SJSA1 (cell line): Measurements from ENCODE around the gene TRAPPC8. TPM values are rescaled to one million over a fixed set of nuclear protein-coding genes. Genes with fewer than 3 reads are reported as not detected.
"Not testable (repeated sequence)": the region's sequence is repeated elsewhere in the genome, so short reads cannot be mapped to it uniquely, and the experiment has no call there.

Source experiments
- DNase-seq, 2 experiments: peaks; one replicate each; pipeline ENCODE4 v3.0.0-alpha.2; 2015 to 2020; ENCODE audit warnings: low spot score in 2 of 2, low read depth in 1 of 2
- H3K27ac ChIP-seq: fragments of 250-450 bp; sonication (Bioruptor Pico); 2 replicates; pipeline ENCODE4 v1.5.1; 2020; ENCODE audit warnings: mild to moderate bottlenecking, moderate library complexity
- H3K27me3 ChIP-seq: fragments of 250-450 bp; sonication (Bioruptor Pico); replicated peaks from 2 replicates; pipeline ENCODE4 v1.5.1; 2020; ENCODE audit warnings: mild to moderate bottlenecking, moderate library complexity
- H3K36me3 ChIP-seq: fragments of 250-450 bp; sonication (Bioruptor Pico); 2 replicates; pipeline ENCODE4 v1.5.1; 2020; ENCODE audit warnings: mild to moderate bottlenecking
- H3K4me1 ChIP-seq: fragments of 250-450 bp; sonication (Bioruptor Pico); replicated peaks from 2 replicates; pipeline ENCODE4 v1.6.1; 2021; ENCODE audit warnings: mild to moderate bottlenecking
- H3K4me3 ChIP-seq: fragments of 250-450 bp; sonication (Bioruptor Pico); 2 replicates; pipeline ENCODE4 v1.5.1; 2020; ENCODE audit warnings: mild to moderate bottlenecking
- H3K9me3 ChIP-seq: fragments of 250-450 bp; sonication (Bioruptor Pico); replicated peaks from 2 replicates; pipeline ENCODE4 v1.5.1; 2020; ENCODE audit warnings: mild to moderate bottlenecking
- total RNA-seq: library from RNA; depleted of rRNA; stranded (reverse); fragments of >200 nt; shearing (Covaris generic); gene quantifications from 2 replicates; pipeline ENCODE4 v1.2.3, GENCODE V29; 2014

Gene TRAPPC8
- total RNA-seq, 1 experiment from 2014 or later, result 34.4 TPM

DNA sequence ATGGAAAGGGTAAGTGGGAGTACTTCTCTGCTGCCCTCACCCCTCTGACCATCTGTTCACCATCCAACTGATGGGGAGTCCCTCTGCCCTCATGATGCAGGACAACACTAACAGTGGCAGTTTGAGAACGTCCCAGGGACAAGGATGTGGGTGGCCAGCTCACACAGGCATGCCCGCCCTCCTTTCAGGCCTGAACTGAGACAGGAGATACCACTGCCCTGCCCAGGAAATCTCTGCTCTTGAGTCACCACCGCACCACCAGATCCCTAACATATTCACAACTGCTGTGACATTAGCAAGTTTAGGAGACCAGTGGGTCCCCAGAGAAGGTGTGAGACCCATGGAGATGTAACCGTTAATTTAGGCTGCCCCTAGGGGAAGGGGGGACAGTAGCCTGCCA is 66.2 kb downstream of the TRAPPC8 start:
- H3K27ac ChIP-seq, result no peak overlapping the region
- H3K4me3 ChIP-seq, result no peak overlapping the region
- H3K4me1 ChIP-seq, result no peaks in the 10 kb centered on the region
- peaks cover 4% of the 10 kb centered on the region; the same call in 1 of the 2 replicates for H3K9me3 ChIP-seq
- H3K27me3 ChIP-seq, result no peaks in the 10 kb centered on the region
- DNase-seq, result no peak
- H3K36me3 ChIP-seq, result peaks cover 60% of the 10 kb centered on the region

DNA sequence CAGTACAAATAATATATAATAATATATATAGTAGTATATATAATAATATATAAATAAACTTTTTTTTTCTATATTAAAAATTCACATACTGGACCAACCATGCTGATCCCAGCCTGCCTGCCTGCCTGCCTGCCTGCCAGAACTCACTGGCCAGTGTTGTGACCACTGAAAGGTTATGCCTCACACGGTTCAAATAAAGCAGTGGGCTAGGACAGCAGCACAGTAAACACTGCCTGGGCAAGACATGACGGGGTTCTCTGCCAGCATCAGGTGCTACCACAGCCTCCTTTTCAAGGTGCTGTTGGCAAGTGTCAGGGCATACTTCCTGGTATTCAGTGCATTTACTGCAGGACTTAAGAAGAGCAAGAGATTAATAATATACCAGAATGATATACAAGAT is 67.6 kb downstream of the TRAPPC8 start:
- no peaks in the 10 kb centered on the region for H3K27me3 ChIP-seq
- DNase-seq, result no peak
- H3K27ac ChIP-seq, result no peak overlapping the region
- H3K4me1 ChIP-seq, result no peaks in the 10 kb centered on the region
- no peaks in the 10 kb centered on the region for H3K9me3 ChIP-seq
- peaks cover 52% of the 10 kb centered on the region for H3K36me3 ChIP-seq
- H3K4me3 ChIP-seq, result no peak overlapping the region

DNA sequence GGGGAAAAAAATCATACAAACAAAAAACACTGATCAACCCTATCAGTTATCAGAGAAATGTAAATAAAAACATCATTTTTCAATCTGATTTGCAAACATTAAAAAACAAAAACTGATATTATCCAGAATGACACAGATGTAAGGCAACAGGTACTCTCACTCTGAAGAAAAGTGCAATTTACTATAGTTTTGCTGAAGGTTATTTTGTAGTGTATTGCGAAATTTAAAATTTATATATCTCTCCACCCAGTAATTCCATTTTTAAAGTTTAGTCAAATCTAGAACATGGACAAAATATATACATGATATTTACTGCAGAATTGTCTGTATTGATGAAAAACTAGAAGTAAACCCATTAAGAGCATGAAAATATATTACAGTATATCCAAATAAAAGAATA is 79.8 kb downstream of the TRAPPC8 start:
- Histone ChIP-seq H3K36me3 (peaks cover 36% of the 10 kb centered on the region), H3K9me3 (no peaks in the 10 kb centered on the region), H3K27me3 (no peaks in the 10 kb centered on the region; the same call in 1 of the 2 replicates), H3K4me1 (no peaks in the 10 kb centered on the region), H3K27ac (no peak overlapping the region), H3K4me3 (no peak overlapping the region)
- DNase-seq, result no peak

DNA sequence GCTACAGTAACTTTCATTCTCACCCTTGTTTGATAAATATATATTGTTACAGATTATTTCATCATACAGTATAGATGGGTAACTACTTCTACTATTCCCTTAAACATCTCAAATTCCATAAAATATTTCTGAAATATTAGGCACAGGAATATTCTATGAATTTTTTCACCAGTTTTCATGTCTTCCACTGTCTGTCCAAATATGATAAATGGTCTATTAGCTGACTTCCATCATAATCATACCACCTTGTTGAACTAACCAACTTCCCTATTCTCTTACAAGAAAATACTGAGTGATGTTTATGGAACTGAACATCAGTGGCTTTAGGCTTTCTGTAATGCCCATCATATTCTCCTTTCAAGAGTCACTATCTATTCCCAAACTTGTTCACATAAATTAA is 82.4 kb downstream of the TRAPPC8 start:
- Histone ChIP-seq H3K36me3 (peaks cover 49% of the 10 kb centered on the region), H3K4me1 (no peaks in the 10 kb centered on the region), H3K9me3 (no peaks in the 10 kb centered on the region), H3K27ac (no peak overlapping the region), H3K27me3 (no peaks in the 10 kb centered on the region; the same call in 1 of the 2 replicates), H3K4me3 (no peak overlapping the region)
- no peak for DNase-seq

DNA sequence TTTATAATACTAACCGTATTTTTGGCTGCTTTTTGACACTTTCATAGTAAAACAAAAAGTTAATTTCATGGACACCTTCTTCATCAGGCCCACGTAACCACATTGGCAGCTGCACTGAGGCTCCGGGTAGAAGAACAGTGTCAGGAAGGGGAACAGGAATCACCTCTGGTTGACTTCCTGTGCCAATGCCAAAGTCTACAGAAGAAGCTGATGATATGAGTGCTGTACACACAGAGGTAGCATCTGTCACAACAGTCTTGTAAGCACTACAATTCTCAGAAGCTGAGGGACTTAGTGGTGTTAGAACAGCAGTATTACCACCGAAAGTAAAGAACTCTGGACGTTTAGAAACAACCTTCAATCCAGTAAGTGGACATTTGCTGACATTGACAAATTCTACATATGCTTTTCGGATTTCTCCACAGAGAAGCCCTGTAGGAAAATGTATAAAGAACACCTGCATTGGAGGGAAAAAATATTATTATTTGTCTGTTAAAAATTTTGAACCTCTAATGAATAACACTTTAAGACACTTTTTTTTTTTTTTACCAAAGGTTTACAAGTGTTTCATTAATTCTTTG is 85.3 kb downstream of the TRAPPC8 start:
- Histone ChIP-seq H3K27ac (no peak overlapping the region), H3K4me3 (no peak overlapping the region)
- DNase-seq, result no peak

DNA sequence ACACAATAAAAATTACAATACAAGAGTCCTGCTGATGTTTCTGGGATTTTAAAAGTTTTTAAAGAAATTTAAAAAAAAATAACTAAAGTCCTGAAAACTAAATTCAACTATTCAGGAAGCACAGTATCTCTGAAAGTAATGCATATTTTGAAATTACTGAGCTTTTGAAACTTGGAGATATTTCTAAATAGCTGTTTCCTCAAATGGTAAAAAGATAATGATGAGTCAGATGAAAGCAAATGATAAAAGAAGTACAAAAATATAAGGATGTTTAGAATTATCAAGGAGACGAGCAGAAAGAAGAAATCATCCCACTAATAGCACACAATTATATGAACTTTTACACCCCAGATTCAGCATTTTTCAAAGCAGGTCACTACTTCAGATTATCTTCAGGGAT is 92.1 kb downstream of the TRAPPC8 start:
- Histone ChIP-seq H3K36me3 (peaks cover 44% of the 10 kb centered on the region), H3K27me3 (no peaks in the 10 kb centered on the region), H3K27ac (no peak overlapping the region), H3K4me1 (no peaks in the 10 kb centered on the region), H3K4me3 (no peak overlapping the region), H3K9me3 (no peaks in the 10 kb centered on the region)
- DNase-seq, result no peak

More for the DNA sequence above, 85.3 kb downstream of the TRAPPC8 start:
- Histone ChIP-seq H3K27me3 (no peaks in the 10 kb centered on the region; the same call in 1 of the 2 replicates), H3K4me1 (no peaks in the 10 kb centered on the region), H3K36me3 (peaks cover 50% of the 10 kb centered on the region), H3K9me3 (no peaks in the 10 kb centered on the region)

DNA sequence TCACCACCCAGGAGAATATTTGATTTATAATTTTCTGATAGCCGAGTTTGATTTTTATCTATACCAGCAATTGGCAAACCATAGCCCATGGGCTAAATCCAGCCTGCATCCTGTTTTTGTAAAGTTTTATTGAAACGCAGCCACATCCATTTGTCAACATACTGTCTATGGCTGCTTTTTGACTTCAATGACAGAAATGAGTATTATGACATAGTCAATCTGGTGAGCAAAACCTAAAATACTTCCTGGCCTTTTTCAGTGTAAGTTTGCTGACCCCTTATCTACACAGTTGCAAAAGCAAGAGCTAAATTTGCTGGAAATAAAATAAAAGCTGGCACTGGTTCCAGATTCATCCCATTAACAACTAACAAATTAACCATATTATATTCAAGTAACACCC is 102.4 kb downstream of the TRAPPC8 start:
- Histone ChIP-seq H3K36me3 (peaks cover 41% of the 10 kb centered on the region), H3K4me1 (no peaks in the 10 kb centered on the region), H3K27ac (no peak overlapping the region), H3K9me3 (no peaks in the 10 kb centered on the region), H3K4me3 (no peak overlapping the region), H3K27me3 (no peaks in the 10 kb centered on the region)
- no peak for DNase-seq

DNA sequence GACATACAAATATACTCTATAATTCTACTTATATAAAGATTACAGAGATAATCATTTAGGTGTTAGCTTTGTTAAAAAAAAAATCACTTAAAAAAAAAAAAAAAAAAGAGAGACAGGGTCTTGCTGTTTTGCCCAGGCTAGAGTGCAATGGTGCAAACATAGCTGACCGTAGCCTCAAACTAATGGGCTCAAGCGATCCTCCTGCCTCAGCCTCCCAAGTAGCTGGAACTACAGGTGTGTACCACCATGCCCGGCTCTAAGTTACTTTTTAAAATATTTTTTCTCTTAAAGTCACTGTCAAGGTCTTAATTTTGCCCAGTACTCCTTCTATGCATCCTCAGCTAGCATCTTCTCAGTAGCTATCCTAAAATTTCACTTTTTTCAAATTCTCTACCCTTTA is 105.0 kb downstream of the TRAPPC8 start:
- DNase-seq, result no peak
- peaks cover 58% of the 10 kb centered on the region for H3K36me3 ChIP-seq
- H3K4me3 ChIP-seq, result no peak overlapping the region
- H3K4me1 ChIP-seq, result no peaks in the 10 kb centered on the region
- no peaks in the 10 kb centered on the region for H3K27me3 ChIP-seq
- no peak overlapping the region for H3K27ac ChIP-seq
- no peaks in the 10 kb centered on the region for H3K9me3 ChIP-seq

DNA sequence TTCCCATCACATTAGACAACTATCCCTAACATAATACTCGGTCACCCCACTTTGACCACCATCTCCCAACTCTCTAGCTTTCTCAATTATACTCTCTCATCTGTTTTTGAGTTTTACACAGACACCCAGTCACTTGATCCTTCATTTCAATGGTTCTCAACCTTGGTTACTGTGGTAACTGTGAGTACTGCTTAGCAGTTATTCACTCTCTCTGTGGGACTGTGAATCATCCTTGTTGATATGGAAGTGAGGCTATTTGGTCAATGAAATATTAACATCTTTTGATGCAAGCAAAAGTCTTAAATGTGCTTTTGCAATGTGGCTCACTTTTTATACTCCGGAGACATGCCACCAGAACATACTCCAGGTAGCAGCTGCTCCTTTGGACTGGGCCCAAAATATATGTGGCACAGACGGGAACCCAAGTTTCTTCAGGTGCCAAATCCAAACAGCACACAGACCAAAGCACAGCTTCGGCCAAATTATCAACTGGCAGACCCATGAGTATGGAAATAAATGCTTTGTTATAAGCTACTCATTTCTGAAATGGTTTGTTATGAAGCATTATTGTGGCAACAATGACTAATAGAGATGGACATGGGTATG is 107.3 kb downstream of the TRAPPC8 start:
- Histone ChIP-seq H3K9me3 (no peaks in the 10 kb centered on the region), H3K4me1 (no peaks in the 10 kb centered on the region), H3K27ac (no peak overlapping the region), H3K4me3 (no peak overlapping the region), H3K36me3 (peaks cover 59% of the 10 kb centered on the region), H3K27me3 (no peaks in the 10 kb centered on the region)
- no peak for DNase-seq

DNA sequence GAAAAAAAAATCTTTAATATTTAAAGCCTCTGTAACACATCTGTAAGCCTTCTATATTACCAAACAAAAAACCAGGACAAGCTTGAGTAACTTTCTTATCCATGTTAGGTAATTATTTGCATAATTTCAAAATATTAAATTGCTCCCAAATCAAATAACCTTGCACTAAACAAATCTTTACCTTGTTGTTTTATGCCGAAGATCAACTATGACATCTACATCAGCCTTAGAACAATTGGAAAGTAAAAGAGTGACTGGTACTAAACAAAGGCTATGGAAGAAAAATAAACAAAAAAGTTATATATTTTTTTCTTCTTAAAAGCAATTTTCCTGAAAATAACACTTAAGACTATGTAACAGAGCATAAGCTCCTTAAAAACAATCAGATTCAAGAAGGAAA is 111.0 kb downstream of the TRAPPC8 start:
- Histone ChIP-seq H3K4me1 (no peaks in the 10 kb centered on the region), H3K9me3 (no peaks in the 10 kb centered on the region)
- no peak for DNase-seq

DNA sequence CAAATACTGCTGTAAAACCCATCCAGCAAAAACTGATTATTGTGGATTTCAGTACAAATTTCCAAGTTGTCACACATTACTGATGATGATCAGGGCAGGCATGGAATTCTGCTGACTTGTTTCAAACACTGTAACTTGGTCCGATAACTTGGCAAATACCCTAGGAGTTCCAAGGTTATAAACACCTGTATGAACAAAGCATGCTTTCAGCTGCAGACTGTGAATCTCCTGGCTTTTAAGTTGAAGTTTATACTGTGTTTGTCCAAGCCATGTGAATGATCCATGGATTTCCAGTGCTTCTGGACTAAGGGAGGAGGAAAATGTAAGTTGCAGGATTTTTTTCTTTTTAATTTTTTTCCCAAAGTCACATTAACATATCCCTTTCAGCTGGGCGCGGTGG is 112.2 kb downstream of the TRAPPC8 start:
- no peak for DNase-seq
- Histone ChIP-seq H3K36me3 (peaks cover 40% of the 10 kb centered on the region), H3K27ac (no peak overlapping the region), H3K4me3 (no peak overlapping the region), H3K27me3 (no peaks in the 10 kb centered on the region), H3K4me1 (no peaks in the 10 kb centered on the region), H3K9me3 (no peaks in the 10 kb centered on the region)

More for the DNA sequence above, 111.0 kb downstream of the TRAPPC8 start:
- Histone ChIP-seq H3K4me3 (no peak overlapping the region), H3K36me3 (peaks cover 48% of the 10 kb centered on the region), H3K27me3 (no peaks in the 10 kb centered on the region), H3K27ac (no peak overlapping the region)

DNA sequence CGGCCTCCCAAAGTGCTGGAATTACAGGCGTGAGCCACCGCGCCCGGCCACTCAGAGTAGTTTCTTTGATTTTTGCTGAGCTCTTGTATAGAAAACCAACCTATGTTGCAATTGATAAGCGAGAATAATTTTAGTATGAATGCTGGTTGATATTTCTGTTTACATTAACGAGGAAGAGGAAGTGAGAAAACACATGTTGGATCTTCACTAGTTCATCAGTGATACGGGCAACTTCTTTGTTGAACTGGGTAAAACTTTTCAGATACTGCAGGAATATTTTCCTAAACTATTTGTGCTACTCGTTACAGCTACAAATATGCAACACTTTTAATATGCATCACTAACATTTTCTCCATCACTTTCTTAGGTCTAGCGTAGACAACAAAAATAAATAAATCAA is 114.3 kb downstream of the TRAPPC8 start:
- no peaks in the 10 kb centered on the region for H3K27me3 ChIP-seq
- DNase-seq, result no peak
- no peaks in the 10 kb centered on the region for H3K9me3 ChIP-seq
- H3K4me3 ChIP-seq, result no peak overlapping the region
- H3K36me3 ChIP-seq, result peaks cover 24% of the 10 kb centered on the region
- H3K4me1 ChIP-seq, result no peaks in the 10 kb centered on the region
- no peak overlapping the region for H3K27ac ChIP-seq

DNA sequence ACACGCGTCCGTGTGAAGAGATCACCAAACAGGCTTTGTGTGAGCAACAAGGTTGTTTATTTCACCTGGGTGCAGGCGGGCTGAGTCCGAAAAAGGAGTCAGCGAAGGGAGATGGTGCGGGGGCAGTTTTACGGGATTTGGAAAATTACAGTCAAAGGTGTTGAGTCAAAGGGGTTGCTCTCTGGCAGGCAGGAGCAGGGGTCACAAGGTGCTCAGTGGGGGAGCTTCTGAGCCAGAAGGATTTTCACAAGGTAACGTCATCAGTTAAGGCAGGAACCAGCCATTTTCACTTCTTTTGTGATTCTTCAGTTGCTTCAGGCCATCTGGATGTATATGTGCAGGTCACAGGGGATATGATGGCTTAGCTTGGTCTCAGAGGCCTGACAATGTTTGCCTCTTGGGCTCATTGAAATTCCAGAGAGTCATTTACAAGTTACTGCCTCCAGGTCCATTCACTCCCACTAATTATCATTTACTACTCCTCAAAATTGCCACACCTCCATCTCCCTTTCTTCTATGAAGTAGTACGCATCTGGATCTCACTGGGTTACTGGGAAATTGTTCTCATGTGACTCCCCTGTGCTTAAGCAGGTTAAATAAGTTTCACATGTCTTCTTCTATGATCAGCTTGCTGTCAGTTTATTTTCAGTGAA is 116.1 kb downstream of the TRAPPC8 start:
- not testable (repeated sequence) for H3K27ac ChIP-seq, DNase-seq, H3K9me3 ChIP-seq, H3K4me3 ChIP-seq, H3K27me3 ChIP-seq, H3K4me1 ChIP-seq
- peaks cover 19% of the 10 kb centered on the region for H3K36me3 ChIP-seq

DNA sequence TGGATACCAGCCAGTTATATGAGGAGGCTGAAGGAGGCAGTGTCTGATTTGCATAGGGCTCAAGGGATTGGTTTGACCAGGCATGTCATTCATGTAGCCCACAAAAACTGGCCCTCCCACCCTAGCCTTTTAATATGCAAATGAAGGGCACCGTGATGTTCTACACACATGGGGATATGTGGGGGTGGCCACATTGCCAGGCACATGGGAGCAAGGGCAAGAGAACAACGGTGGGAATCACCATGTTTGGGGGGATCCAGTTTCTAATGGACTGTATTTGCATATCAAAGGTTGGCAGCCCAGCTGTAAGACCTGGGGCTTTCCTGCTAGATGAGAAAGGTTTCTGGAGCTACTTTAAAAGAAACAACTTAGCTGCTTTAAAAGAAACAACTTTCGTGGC is 117.2 kb downstream of the TRAPPC8 start:
- Histone ChIP-seq H3K36me3 (peaks cover 14% of the 10 kb centered on the region), H3K4me3 (no peak overlapping the region), H3K4me1 (no peaks in the 10 kb centered on the region), H3K27ac (no peak overlapping the region), H3K27me3 (no peaks in the 10 kb centered on the region), H3K9me3 (no peaks in the 10 kb centered on the region)
- DNase-seq, result no peak
